Stimulated activated naive CD8-positive, alpha-beta T cell treated with anti-CD3 and anti-CD28 coated beads, Interleukin-15, amount 100 ng/mL, for 72 hours (primary cell): ENCODE measurements around the gene PCNX3.

Source experiments
- ATAC-seq: fragments of 150-1000 bp; cut with Tn5 transposase; 2 replicates; pipeline ENCODE4 v1.10.0; 2021; ENCODE audit warnings: mild to moderate bottlenecking, moderate library complexity
- DNase-seq, 2 donors: peaks; one replicate each; pipeline ENCODE4 v3.0.0; 2021 to 2022
- H3K27ac Mint-ChIP-seq, 2 donors: one replicate each; pipeline ENCODE4 v1.8.0; 2022; ENCODE audit warnings: mild to moderate bottlenecking in 2 of 2, mixed read lengths in 2 of 2, moderate library complexity in 2 of 2
- H3K27me3 Mint-ChIP-seq: one replicate; pipeline ENCODE4 v1.8.0; 2022; ENCODE audit warnings: mixed read lengths
- H3K4me1 Mint-ChIP-seq: one replicate; pipeline ENCODE4 v1.8.0; 2022; ENCODE audit warnings: mild to moderate bottlenecking, mixed read lengths
- H3K4me3 Mint-ChIP-seq, 2 donors: one replicate each; pipeline ENCODE4 v1.8.0; 2022; ENCODE audit warnings: mild to moderate bottlenecking in 2 of 2, mixed read lengths in 2 of 2, moderate library complexity in 1 of 2
- H3K9me3 Mint-ChIP-seq, 2 donors: one replicate each; pipeline ENCODE4 v1.8.0; 2022; ENCODE audit warnings: mixed read lengths in 2 of 2

The PCNX3 gene

DNA sequence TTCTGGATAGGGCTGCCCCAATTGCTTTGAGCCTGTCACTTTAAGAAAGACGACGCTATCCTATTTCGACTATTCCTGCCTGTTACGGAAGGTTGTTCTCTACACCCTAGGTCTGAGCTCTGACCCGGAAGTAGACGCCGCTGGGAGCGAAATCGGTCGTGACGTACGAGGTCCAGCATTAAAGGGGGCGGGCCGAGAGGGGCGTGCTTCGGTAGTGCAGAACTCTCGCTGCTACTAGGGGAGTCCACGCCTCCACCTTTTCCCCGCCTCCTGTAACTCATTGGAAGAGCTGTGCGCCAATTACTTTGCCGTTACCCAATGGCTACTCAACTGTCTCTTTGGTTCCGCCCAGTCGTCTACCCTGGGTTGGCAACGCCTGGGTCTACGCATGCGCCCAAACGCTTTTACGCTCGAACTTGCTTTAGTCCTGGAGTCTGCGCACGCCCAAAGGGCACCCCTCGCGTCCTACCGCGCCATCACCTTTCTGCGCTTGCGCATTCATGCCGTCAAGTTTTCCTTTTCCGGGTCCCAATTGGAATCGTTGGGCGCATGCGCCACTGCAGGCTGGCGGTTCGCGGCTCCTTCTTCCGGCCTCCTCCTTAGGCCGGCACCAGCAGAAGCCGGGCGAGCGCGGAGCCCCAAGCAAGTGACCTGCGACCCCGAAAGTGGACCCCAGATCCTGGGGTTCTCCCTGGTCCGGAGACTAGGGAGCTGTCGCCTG, at the start of gene PCNX3:
Gene PCNX3, plus strand, starts transcription at position 548 of the 721 bp plus-strand sequence. CDS start 536 bp downstream, outside the sequence.
- Mint-ChIP-seq H3K4me1 (peaks cover 66% of the 10 kb centered on the region), H3K27me3 (no peaks in the 10 kb centered on the region), H3K9me3 (no peaks in the 10 kb centered on the region), H3K27ac (peak within 1 kb of the TSS; percentile 98 to 99), H3K4me3 (peak within 1 kb of the TSS; percentile 98 to 99)
- DNase-seq = peak; percentile 100
- ATAC-seq = peak; percentile 88

DNA sequence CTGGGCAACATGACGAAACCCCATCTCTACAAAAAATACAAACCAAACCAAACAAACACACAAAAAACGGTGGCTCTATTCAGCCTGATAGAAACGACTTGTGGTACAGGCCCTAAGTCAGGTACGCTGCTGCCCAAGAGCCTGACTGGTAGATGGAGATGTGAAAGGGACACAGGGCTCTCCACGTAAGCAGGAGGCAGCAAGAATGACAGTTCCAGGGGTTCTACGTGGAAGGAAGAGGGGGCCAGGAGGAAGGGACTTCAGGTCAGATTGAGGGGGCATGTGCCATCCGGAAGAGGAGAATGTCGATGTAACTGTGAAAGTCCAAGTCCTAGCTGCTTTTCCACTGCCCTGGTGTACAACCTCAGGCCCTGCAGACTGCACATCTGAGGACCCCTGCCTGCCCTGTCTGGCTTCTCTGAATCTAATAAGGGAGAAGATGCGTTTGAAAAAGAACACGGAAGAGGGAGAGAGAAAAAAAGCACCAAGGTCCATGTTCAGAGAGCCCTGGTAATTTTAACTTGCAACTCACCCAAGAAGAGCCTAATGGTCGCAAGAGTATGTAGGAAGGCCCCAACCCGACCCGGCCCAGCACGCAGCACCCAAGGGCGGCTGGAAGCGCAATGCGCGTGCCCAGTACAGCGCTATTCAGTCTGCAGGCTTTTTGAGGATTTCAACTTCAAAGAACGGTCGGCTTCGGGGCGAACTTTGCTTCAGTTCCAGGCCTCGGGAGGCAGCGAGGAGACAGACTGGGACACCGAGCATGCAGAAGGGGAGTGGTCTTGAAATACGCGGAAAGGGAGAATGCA, 46.2 kb upstream of the PCNX3 start:
- H3K9me3 Mint-ChIP-seq = no peaks in the 10 kb centered on the region
- DNase-seq (no peak), ATAC-seq (peak; percentile 46)
- H3K27me3 Mint-ChIP-seq = no peaks in the 10 kb centered on the region
- peak overlapping the region; percentile 95 to 96 for H3K27ac Mint-ChIP-seq
- peak overlapping the region; percentile 91 to 100 for H3K4me3 Mint-ChIP-seq
- peaks cover 84% of the 10 kb centered on the region for H3K4me1 Mint-ChIP-seq

DNA sequence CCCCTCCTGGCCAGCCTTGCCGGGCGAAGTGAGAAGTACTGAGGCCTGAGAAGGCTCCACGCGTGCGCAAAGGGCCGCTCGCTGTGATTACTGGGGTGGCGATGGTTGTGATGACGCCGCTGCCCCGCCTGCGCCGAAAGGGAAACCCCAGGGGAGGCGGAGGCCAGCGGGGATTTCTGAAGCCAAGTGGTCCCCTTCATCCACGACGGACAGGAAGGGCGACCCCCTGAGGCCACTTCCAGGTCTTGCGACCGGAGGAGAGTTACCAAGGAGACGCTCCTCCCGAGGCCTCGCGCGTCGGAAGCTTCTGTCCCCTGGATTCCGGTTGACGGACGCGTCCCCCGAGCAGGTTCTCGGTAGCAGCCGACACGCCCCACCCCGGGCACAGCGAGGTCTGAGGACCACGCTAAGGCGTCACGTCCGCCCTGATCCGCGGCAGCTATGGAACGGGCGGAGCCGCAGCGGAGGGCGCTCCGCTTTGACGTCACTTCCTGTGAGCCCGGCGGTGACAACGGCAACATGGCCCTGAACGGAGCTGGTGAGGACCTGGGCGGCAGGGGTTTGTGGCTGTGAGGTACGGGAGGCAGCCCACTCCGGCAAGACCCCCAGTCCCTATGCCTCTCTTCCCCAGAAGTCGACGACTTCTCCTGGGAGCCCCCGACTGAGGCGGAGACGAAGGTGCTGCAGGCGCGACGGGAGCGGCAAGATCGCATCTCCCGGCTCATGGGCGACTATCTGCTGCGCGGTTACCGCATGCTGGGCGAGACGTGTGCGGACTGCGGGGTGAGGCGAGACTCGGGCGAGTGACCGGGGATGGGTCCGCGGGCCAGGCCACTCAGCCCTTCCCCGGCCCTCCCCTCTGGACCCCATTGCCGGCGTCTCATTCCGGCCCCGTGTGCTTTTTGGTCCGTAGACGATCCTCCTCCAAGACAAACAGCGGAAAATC, 45.3 kb upstream of the PCNX3 start, which contains the start of gene ZNRD2:
Gene ZNRD2, plus strand, starts transcription at position 505 of the 946 bp plus-strand sequence. Its CDS starts 15 bp downstream, at position 520.
- DNase-seq = peak; percentile 99 to 100
- H3K27me3 Mint-ChIP-seq = no peaks in the 10 kb centered on the region
- peak; percentile 83 for ATAC-seq
- H3K4me3 Mint-ChIP-seq = peak within 1 kb of the TSS; percentile 91 to 100
- peaks cover 83% of the 10 kb centered on the region for H3K4me1 Mint-ChIP-seq
- peak within 1 kb of the TSS; percentile 96 to 97 for H3K27ac Mint-ChIP-seq
- no peaks in the 10 kb centered on the region for H3K9me3 Mint-ChIP-seq

DNA sequence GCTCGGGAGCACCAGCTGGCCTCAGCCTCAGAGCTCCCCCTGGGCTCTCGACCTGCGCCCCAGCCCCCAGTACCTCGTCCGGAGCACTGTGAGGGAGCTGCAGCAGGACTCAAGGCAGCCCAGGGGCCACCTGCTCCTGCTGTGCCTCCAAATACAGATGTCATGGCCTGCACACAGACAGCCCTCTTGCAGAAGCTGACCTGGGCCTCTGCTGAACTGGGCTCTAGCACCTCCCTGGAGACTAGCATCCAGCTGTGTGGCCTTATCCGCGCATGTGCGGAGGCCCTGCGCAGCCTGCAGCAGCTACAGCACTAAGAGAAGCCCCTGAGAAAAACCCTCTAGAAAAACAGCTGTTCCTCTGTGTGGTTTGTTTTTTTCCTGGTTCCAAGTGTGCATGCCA, 44.2 kb upstream of the PCNX3 start:
- Mint-ChIP-seq H3K9me3 (no peaks in the 10 kb centered on the region), H3K4me1 (peaks cover 77% of the 10 kb centered on the region), H3K4me3 (peak overlapping the region; percentile 91 to 100), H3K27ac (no peak overlapping the region), H3K27me3 (no peaks in the 10 kb centered on the region)
- DNase-seq (no peak), ATAC-seq (no peak)

DNA sequence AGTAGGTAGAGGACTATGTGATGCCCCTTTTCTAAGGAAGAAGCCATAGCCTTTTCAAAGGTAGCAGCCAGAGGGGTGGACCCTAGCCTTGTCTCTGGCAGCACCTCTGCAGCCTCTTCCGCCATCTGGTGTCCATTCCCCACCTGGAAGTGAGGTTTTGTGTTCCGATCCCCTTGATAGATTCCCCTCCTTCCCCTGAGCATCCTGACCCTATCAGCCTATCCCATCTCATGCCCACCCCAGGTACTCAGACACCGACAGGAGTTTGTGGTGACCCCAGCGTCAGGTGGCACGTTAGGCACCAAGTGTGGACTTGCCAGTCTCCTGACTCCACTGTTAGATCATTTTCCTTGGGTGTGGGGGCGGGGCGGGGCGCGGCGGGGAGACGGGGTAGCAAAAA, 43.6 kb upstream of the PCNX3 start:
- H3K4me1 Mint-ChIP-seq = peaks cover 77% of the 10 kb centered on the region
- DNase-seq (no peak), ATAC-seq (no peak)
- H3K4me3 Mint-ChIP-seq = peak overlapping the region; percentile 91 to 100
- H3K27ac Mint-ChIP-seq = peak overlapping the region; percentile 89 to 93
- no peaks in the 10 kb centered on the region for H3K27me3 Mint-ChIP-seq
- H3K9me3 Mint-ChIP-seq = no peaks in the 10 kb centered on the region

DNA sequence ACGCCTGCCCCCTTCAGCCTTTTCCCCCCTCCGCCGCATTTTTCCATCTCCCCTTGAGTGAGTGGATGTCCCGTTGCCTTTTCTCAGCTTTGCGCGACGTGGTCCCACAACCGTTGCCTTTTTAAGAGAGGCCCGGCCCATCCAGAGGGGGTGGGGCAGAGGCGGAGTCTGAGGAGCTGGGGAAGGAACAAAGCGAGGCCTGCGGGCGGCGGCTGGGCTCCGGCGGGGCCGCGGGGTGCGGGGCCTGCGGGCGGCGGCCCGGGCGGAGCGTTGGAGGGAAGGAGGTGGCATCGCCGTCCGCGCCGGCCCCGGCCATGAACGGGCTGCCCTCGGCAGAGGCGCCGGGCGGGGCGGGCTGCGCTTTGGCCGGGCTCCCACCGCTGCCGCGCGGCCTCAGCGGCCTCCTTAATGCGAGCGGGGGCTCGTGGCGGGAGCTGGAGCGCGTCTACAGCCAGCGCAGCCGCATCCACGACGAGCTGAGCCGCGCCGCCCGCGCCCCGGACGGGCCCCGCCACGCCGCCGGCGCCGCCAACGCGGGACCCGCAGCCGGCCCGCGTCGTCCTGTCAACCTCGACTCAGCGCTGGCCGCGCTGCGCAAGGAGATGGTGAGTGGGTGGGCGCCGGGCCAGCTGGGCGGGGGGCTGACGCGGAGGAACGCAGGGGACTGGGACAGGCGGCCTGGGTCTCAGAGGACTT, 43.1 kb upstream of the PCNX3 start, which contains the start of gene FAM89B:
Gene FAM89B, plus strand, starts transcription at position 183 of the 696 bp plus-strand sequence. Its CDS starts 132 bp downstream, at position 315.
- Mint-ChIP-seq H3K27me3 (no peaks in the 10 kb centered on the region), H3K9me3 (no peaks in the 10 kb centered on the region), H3K4me1 (peaks cover 77% of the 10 kb centered on the region), H3K4me3 (peak within 1 kb of the TSS; percentile 91 to 100), H3K27ac (peak within 1 kb of the TSS; percentile 91 to 93)
- peak; percentile 83 to 85 for DNase-seq
- no peak for ATAC-seq

DNA sequence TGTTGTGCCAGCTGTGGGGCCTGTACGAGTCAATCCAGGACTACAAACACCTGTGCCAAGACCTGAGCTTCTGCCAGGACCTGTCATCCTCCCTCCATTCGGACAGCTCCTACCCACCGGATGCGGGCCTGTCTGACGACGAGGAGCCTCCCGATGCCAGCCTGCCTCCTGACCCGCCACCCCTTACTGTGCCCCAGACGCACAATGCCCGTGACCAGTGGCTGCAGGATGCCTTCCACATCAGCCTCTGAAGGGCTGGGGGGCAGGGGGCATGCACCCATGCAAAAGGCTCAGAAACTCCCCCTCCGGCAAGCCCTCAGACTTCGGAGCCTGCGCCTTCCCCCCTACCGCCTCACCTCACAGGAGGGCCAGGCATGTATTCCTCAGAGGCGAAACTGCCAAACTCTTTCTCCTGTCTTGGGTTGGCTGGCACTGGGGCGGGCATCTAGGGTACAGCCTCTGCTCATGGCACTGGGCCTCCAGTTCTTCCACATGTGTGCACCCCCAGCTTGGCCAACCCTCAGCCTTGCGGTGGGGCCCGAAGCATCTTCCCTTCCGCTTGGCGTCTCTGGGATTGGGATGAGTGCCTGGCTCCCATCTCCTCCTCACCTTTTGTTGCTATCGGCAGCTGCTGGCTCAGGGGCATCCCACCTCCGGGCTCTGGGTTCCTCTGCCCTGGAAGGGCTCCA, 42.0 kb upstream of the PCNX3 start:
- Mint-ChIP-seq H3K4me3 (peak overlapping the region; percentile 90 to 91), H3K4me1 (peaks cover 77% of the 10 kb centered on the region), H3K9me3 (no peaks in the 10 kb centered on the region), H3K27me3 (no peaks in the 10 kb centered on the region), H3K27ac (peak overlapping the region; percentile 90 to 92)
- no peak for ATAC-seq
- peak in 1 of 2 donors; percentile 44 for DNase-seq

DNA sequence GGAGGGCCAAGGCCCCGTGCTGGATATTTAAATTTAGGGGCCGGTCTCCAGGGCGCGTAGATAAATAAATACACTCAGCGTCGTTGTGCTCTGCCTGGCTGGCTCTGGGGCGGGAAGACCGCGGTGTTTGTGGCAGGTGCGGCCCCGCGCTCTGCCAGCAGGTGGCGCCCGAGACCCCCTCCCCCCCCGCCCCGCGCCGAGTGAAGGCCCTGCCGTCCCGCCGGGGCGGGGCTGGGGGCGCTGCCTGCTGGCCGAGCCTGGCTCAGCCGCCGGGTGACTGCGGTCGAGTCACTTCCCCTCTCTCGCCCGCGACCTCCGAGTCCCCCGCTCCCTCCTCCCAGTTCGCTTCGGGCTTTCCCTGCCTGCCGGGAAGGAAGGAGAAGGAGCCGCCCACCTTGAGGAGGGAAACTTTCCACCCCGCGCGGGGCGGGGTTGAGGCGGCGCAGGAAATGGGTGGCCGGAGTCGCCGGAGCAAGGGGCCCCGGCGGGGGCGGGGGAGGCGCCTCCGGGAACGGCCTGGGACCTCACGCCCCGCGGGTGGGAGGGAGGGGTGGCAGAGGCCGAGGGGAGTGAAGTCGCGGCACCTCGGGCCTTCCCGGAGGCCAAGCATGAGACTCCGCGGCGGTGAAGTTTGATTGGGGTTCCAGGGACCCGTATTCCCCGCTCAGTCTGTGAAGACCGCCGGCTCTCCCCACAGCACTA, 41.3 kb upstream of the PCNX3 start:
- Mint-ChIP-seq H3K27ac (peak overlapping the region; percentile 92 to 97), H3K4me3 (peak overlapping the region; percentile 90 to 91), H3K9me3 (no peaks in the 10 kb centered on the region), H3K27me3 (no peaks in the 10 kb centered on the region), H3K4me1 (peaks cover 78% of the 10 kb centered on the region)
- DNase-seq = peak; percentile 93 to 97
- ATAC-seq = peak; percentile 53

DNA sequence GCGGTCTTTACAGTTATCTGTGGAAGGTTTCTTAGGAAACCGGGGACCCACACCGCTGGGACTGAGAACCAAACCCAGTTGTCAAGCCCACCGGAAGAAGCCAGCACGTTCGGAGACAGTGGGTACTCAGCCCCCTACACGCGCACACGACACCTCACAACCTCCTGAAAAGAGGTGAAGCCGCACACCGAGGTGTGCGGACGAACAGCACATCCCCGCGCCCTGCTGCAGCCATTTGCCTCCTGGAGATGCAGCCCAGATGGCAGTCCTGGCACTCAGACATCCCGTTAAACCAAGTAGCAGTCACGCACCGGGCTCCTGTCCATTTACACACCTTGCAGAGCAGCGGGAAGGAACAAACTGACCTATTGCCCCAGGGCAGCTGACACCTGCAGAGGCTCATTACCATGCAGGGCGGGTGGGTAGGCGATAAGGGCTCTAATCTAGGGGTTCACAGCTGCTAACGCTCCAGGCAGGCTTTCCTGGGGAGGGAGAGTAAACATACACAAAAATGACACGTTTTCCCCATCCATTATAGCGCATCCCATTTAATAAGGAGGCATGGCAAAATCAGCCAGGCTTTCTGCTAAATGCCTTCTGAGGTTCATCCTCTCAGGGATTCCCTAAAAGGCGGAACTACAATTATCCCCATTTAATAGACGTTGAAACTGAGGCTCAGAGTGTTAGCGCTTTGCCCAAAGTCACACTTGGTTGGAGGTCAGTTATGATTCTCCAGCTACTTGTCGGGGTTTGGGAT, 40.6 kb upstream of the PCNX3 start:
- Mint-ChIP-seq H3K4me1 (peaks cover 82% of the 10 kb centered on the region), H3K27ac (peak overlapping the region; percentile 91 to 97), H3K27me3 (no peaks in the 10 kb centered on the region), H3K9me3 (no peaks in the 10 kb centered on the region), H3K4me3 (peak overlapping the region; percentile 90 to 91)
- ATAC-seq (peak; percentile 33), DNase-seq (no peak)

DNA sequence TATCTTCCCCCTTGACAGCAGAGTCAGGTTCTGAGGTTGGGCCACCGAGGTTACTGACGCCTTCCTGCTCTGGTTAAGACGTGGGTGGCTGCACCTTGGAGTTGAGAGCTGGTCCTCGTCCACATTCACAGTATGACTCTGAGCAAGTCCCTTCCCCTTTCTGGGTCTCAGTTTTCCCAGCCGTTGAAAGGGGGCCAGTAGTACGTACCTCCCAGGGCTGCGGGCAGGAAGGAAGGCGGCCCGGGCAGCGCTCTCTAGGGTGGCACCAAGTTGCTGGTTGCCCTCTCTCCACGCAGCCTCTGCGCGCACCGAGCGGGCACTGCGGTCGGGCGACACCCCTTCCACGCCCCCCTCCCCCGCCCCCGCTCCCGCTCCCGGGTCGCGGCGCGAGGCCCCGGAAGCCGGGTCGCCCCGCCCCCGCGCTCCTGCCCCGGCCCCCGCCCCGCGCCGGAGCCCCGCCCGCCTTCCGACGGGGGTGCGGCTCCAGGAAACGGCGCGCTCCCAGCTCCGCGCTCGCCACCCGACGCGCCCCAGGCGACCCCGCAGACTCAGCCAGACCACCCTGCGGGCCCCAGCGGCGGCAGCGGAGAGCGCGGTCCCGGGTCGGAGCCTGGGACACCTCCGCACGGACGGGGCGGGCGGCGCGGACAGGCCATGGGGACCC, 39.9 kb upstream of the PCNX3 start, which contains the start of gene EHBP1L1:
Gene EHBP1L1, plus strand, starts transcription at position 486 of the 664 bp plus-strand sequence. CDS start 250 bp downstream, outside the sequence.
- DNase-seq (peak; percentile 80 to 86), ATAC-seq (peak; percentile 51)
- no peaks in the 10 kb centered on the region for H3K27me3 Mint-ChIP-seq
- peak within 1 kb of the TSS; percentile 91 to 97 for H3K27ac Mint-ChIP-seq
- H3K4me1 Mint-ChIP-seq = peaks cover 81% of the 10 kb centered on the region
- peak within 1 kb of the TSS; percentile 91 to 92 for H3K4me3 Mint-ChIP-seq
- no peaks in the 10 kb centered on the region for H3K9me3 Mint-ChIP-seq

DNA sequence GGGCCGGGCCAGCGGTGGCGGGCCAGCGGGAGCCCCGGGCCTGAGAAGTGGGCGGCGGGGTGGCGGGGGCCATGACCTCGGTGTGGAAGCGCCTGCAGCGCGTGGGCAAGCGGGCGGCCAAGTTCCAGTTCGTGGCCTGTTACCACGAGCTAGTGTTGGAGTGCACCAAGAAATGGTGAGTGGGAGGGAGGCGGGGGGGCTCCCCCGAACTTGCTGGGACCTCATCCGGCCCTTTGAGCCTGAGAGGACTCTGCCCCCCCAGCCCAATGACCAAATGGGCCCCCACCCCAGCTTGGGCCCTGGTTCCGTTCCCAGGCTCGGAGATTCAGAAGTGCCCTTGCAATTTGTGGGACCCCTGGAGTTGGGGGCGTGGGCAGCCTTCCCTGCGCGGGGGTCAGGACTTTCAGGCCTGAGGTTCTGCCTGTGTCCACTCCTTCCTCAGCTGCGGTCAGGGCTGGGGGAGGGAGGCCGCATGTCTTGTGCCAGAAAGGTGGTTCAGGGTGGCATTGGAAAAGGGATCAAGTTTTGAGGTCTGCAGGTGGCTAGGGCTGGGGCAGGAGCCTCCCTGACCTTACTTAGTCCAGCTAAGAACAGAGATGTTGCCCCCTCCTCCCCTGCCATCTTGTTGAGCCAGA, 39.2 kb upstream of the PCNX3 start:
- H3K27ac Mint-ChIP-seq = peak overlapping the region; percentile 76 to 90
- ATAC-seq = peak; percentile 0
- H3K4me1 Mint-ChIP-seq = peaks cover 75% of the 10 kb centered on the region
- no peak for DNase-seq
- H3K9me3 Mint-ChIP-seq = no peaks in the 10 kb centered on the region
- H3K27me3 Mint-ChIP-seq = no peaks in the 10 kb centered on the region
- H3K4me3 Mint-ChIP-seq = peak overlapping the region; percentile 87 to 92
